ENCODE data around the gene FNBP1. TPM values are rescaled to one million over a fixed set of nuclear protein-coding genes. Genes with fewer than 3 reads are reported as not detected.
"Not testable (repeated sequence)": the region's sequence is repeated elsewhere in the genome, so short reads cannot be mapped to it uniquely, and the experiment has no call there.

Gene FNBP1
- total RNA-seq, 1 donor from 2014 or later, result 63.5 TPM

- no peaks in the 10 kb centered on the region for H3K27me3 ChIP-seq (ENCODE audit: insufficient read depth, low read length)
- H3K4me2 ChIP-seq (ENCODE audit: low read length), result no peak overlapping the region
- TF ChIP-seq EZH2 (IDR thresholded peaks at IDR 0.05; ENCODE audit: insufficient read depth, low read length) (no peak), CTCF (IDR thresholded peaks at IDR 0.05; ENCODE audit: insufficient read depth, low read depth, low read length) (no peak)
- DNase-seq (ENCODE audit: low read depth) (no peak), FAIRE-seq (no peak)
- Mint-ChIP-seq H3K27me3 (ENCODE audit: low read depth, unreplicated experiment) (no peaks in the 10 kb centered on the region), H3K36me3 (ENCODE audit: low read depth, unreplicated experiment) (peaks cover 9% of the 10 kb centered on the region), H3K9me3 (ENCODE audit: unreplicated experiment) (no peaks in the 10 kb centered on the region), H3K4me1 (ENCODE audit: low read depth, unreplicated experiment) (peaks cover 15% of the 10 kb centered on the region), H3K4me3 (ENCODE audit: unreplicated experiment) (no peak overlapping the region), H3K27ac (ENCODE audit: unreplicated experiment) (peak overlapping the region; percentile 18)
- no peak overlapping the region for H3K27ac ChIP-seq (ENCODE audit: low read depth, low read length)
- H3K9ac ChIP-seq (ENCODE audit: low read length), result no peak overlapping the region
- H3K36me3 ChIP-seq (ENCODE audit: insufficient read depth, low read length), result no peaks in the 10 kb centered on the region
- H4K20me1 ChIP-seq (ENCODE audit: insufficient read depth, low read length), result no peaks in the 10 kb centered on the region
- no peaks in the 10 kb centered on the region for H3K9me3 ChIP-seq (ENCODE audit: insufficient read depth, low read depth, low read length)
- no peak overlapping the region for H3K4me3 ChIP-seq (ENCODE audit: insufficient read depth, low read depth, low read length)
- no peak overlapping the region for H2AFZ ChIP-seq (ENCODE audit: low read depth, low read length)
- no peaks in the 10 kb centered on the region for H3K79me2 ChIP-seq (ENCODE audit: insufficient read depth, low read length)
- no peaks in the 10 kb centered on the region for H3K4me1 ChIP-seq (ENCODE audit: insufficient read depth, low read length)
These were observed 43.9 kb downstream of the FNBP1 start for GRCh38 chr9:129999141-129999510.

- Histone ChIP-seq H3K9me3 (ENCODE audit: insufficient read depth, low read depth, low read length) (no peaks in the 10 kb centered on the region), H3K4me1 (ENCODE audit: insufficient read depth, low read length) (no peaks in the 10 kb centered on the region), H3K9ac (ENCODE audit: low read length) (no peak overlapping the region), H3K27ac (ENCODE audit: low read depth, low read length) (no peak overlapping the region), H3K79me2 (ENCODE audit: insufficient read depth, low read length) (no peaks in the 10 kb centered on the region), H2AFZ (ENCODE audit: low read depth, low read length) (no peak overlapping the region), H3K4me3 (ENCODE audit: insufficient read depth, low read depth, low read length) (no peak overlapping the region), H3K27me3 (ENCODE audit: insufficient read depth, low read length) (no peaks in the 10 kb centered on the region), H4K20me1 (ENCODE audit: insufficient read depth, low read length) (no peaks in the 10 kb centered on the region), H3K36me3 (ENCODE audit: insufficient read depth, low read length) (no peaks in the 10 kb centered on the region), H3K4me2 (ENCODE audit: low read length) (no peak overlapping the region)
- Mint-ChIP-seq H3K27me3 (ENCODE audit: low read depth, unreplicated experiment) (no peaks in the 10 kb centered on the region), H3K27ac (ENCODE audit: unreplicated experiment) (peak overlapping the region; percentile 18), H3K4me3 (ENCODE audit: unreplicated experiment) (no peak overlapping the region), H3K9me3 (ENCODE audit: unreplicated experiment) (no peaks in the 10 kb centered on the region), H3K4me1 (ENCODE audit: low read depth, unreplicated experiment) (peaks cover 19% of the 10 kb centered on the region), H3K36me3 (ENCODE audit: low read depth, unreplicated experiment) (peaks cover 9% of the 10 kb centered on the region)
- no peak for FAIRE-seq
- TF ChIP-seq CTCF (IDR thresholded peaks at IDR 0.05; ENCODE audit: insufficient read depth, low read depth, low read length) (no peak), EZH2 (IDR thresholded peaks at IDR 0.05; ENCODE audit: insufficient read depth, low read length) (no peak)
- DNase-seq (ENCODE audit: low read depth), result no peak
These were observed 44.4 kb downstream of the FNBP1 start for GRCh38 chr9:129998491-129999140.

GRCh38 chr9:129997706-129998105, 45.3 kb downstream of the FNBP1 start:
- H3K4me1 Mint-ChIP-seq (ENCODE audit: low read depth, unreplicated experiment), result peaks cover 19% of the 10 kb centered on the region
- not testable (repeated sequence) for H3K4me1 ChIP-seq (ENCODE audit: insufficient read depth, low read length); H3K4me3 Mint-ChIP-seq (ENCODE audit: unreplicated experiment); H4K20me1 ChIP-seq (ENCODE audit: insufficient read depth, low read length); H3K4me3 ChIP-seq (ENCODE audit: insufficient read depth, low read depth, low read length); H3K27ac ChIP-seq (ENCODE audit: low read depth, low read length); H3K36me3 Mint-ChIP-seq (ENCODE audit: low read depth, unreplicated experiment); DNase-seq (ENCODE audit: low read depth); H3K79me2 ChIP-seq (ENCODE audit: insufficient read depth, low read length); FAIRE-seq; H3K9ac ChIP-seq (ENCODE audit: low read length); H2AFZ ChIP-seq (ENCODE audit: low read depth, low read length); H3K27me3 Mint-ChIP-seq (ENCODE audit: low read depth, unreplicated experiment); H3K9me3 Mint-ChIP-seq (ENCODE audit: unreplicated experiment); H3K4me2 ChIP-seq (ENCODE audit: low read length); H3K9me3 ChIP-seq (ENCODE audit: insufficient read depth, low read depth, low read length); H3K27ac Mint-ChIP-seq (ENCODE audit: unreplicated experiment); H3K27me3 ChIP-seq (ENCODE audit: insufficient read depth, low read length); H3K36me3 ChIP-seq (ENCODE audit: insufficient read depth, low read length)
